ENCODE measurements around the gene OPA3.

Gene OPA3

GRCh38 chr19:45598267-45599001, 13.8 kb upstream of the OPA3 start:
- DNase-seq (ENCODE audit: low read depth in 3 of 3) = no peak

DNA sequence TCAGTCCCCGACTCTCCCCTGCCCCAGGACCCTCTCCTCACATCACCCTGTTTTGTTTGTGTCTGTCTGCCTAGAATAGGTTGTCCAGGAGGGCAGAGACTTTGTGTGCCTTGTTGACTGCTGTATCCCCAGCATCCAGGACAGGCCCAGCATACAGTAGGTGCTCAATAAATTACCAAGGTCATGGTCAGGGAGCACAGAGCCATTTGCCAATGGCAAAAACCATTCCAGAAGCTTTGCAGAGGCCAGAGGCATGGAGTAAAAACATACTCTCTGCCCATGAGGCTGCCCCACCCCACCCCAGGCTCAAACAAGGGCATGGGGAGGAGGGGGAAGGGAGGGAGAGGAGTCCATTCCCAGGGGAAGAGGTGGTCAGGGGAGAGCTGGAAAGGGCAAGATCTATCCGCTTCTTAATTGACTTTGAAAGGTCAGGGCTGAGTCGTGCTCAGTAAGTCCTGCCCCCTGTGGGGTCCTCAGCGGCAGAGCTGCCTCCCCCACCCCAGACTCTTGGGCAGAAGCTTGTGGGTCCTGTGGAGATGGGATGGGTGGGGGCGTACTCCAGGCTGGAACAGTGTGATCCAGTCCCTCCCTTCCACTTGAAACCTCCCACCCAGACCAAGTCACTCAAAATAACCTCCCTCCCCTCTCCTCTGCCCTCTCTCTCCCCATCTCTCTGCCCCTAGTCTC, 13.0 kb upstream of the OPA3 start:
- DNase-seq (ENCODE audit: low read depth in 3 of 3) = no peak

- DNase-seq (ENCODE audit: low read depth in 3 of 3) = no peak
Observed at GRCh38 chr19:45595814-45596213, 11.2 kb upstream of the OPA3 start.

DNA sequence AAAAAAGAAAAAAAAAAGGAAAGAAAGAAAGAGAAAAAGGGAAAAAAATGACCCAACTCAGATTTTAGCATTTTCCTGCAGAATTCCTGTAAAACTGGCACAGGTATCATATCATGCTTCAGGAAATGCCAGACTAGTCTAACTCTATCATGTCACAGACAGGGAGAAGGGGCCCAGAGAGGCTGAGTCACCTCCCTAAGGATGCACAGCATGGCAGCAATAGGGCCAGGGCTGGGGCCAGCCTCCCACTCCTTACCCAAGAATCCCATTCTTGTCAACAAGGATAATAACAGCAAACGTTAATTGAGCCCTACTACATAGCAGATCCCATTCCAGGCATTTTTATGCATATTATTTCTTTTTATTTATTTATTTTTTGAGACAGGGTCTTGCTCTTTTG, 8.9 kb upstream of the OPA3 start:
- no peak for DNase-seq (ENCODE audit: low read depth in 3 of 3)

DNA sequence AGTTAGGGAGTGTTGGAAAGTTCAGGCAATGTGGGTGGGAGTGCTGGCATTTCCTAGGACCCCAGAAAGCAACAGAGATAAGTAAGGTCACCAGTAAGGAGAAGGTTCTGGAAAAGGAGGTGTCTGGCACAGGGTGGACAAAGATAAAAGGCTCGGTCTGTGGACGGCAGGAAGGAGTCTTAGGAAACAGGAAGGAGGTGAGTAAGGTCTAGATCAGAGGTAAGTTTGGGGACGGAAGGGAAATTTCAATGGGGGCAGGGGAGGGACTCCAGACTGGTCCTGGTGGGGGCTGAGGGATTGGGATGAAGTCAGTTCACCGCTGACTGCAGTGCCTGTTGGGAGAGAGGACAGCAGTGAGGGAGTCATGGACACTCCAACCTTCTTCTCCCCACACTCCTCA, 7.8 kb upstream of the OPA3 start:
- no peak for DNase-seq (ENCODE audit: low read depth in 3 of 3)

GRCh38 chr19:45591638-45592005, 7.0 kb upstream of the OPA3 start:
- no peak for DNase-seq (ENCODE audit: low read depth in 3 of 3)

- no peak for DNase-seq (ENCODE audit: low read depth in 3 of 3)
Observed at GRCh38 chr19:45591004-45591637, 6.5 kb upstream of the OPA3 start.

DNA sequence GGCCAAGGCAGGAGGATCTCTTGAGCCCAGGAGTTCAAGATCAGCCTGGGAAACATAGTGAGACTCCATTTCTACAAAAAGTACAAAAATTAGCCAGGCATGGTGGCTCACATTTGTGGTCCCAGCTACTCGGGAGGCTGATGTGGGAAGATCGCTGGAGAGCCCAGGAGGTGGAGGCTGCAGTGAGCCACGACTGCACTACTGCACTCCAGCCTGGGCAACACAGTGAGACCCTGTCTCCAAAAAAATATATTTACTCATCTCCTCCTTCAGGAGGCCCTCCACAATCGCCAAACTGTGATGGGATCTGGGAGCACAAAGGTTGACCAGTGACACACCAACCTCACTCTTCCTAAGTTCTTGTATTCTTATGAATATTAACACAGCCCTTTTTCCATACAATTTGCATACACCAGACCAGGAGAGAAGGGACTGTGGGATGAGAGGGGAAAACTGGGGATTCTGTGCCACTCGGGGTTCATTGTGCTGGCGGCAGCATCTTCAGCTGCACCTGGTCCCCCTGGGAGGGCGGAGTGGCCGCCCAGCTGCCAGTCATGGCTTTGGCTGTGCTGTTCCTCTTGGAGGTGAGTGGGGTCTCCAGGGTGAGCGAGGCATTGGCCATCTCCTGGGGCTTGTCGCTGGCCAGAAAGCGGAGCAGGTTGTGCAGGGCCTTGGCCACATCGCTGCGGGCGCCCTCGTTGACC, 5.8 kb upstream of the OPA3 start:
- no peak for DNase-seq (ENCODE audit: low read depth in 3 of 3)

DNA sequence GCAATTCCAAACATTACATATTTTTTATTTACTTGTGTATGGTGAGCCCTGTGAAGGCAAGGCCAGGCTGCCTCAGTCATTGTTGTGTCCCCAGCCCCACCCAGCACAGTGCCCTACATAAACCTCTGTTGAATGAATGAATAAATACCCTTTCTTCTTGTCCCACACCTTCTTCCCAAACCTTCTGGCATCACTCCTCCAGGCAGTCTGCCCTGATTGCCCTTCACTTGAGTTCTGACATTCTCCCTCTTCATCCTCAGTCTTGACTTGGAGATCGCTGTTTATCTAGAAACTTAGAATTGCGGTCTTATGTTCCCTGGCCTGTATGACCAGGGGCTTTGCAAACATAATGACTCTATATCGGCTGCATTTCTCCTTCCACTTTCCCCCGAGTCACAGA, 5.2 kb upstream of the OPA3 start:
- DNase-seq (ENCODE audit: low read depth in 3 of 3) = no peak

- no peak for DNase-seq (ENCODE audit: low read depth in 3 of 3)
Observed at GRCh38 chr19:45587873-45588272, 3.3 kb upstream of the OPA3 start.

- no peak for DNase-seq (ENCODE audit: low read depth in 3 of 3)
Observed at GRCh38 chr19:45585158-45585577, 566 bp upstream of the OPA3 start.

GRCh38 chr19:45581576-45581975, 3.0 kb downstream of the OPA3 start:
- DNase-seq (ENCODE audit: low read depth in 3 of 3) = no peak

DNA sequence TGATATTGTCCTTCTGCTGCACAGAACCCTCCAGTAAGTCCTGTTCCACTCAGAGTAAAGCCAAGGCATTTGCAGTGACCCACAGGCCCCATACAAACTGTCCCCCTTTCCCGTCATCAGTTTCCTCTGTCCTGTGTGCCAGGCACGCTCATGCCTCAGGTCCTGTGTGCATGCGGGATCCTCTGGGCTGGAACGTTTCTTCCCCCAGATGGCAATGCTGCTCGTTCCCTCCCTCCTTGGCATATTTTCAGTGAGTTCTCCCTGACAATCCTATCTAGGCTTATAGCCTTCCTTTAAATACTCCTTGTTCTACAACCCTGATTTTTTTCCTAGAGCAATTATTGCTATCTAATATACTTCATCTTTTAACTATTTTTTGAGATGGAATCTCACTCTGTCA, 5.7 kb downstream of the OPA3 start:
- no peak for DNase-seq (ENCODE audit: low read depth in 3 of 3)

DNA sequence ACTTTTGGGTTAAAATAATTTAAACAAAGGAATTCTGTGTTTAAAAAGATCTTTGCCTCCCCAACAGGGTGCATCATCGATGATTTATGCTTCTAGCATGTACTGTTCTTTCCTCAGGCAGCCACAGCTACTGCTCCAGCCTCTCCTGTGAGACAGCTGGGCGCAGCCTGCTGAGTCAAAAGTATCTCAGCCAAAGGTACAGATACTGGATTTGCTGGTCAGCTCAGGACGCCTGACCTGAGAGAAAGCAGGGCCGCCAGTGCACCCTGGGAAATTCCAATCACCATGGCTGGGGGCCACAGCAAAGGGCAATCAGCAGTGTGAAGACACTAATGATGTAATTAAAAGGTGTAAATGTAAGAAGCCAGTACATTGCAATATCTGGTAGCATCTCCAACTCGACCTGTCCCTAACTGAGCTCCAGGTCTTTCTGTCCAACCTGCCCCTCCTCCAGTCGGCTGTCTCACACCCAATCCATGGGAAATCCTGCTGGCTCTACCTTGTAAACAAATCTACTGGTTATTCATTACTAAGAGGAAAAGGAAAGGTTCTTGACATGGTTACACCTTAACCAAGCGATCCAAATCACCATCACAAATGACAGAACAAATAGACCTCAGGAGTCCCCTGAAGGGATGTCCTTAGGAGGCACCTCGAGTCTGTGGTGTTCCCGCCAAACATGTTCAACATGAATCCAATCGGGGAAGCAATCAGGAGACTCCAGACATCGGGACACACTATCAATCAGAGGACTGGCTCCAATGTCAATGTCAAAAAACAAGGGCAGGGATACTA, 7.3 kb downstream of the OPA3 start:
- no peak for DNase-seq (ENCODE audit: low read depth in 3 of 3)

DNA sequence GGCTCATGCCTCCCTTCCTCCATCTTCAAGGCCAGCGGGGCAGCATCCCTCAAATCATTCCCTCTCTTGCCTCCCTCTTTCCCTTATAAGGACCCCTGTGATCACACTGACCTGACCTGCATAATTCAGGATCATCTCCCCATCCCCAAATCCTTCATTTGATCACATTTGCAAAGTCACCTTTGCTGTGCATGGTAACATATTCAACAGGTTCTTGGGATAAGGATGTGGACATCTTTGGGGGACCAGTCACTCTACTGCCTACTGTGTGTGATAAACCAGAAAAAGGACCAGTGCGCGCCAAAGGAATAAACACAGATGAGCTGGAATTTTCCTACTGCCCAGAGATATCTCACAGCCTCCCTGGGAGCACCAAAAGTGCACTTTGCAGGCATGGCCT, 7.9 kb downstream of the OPA3 start:
- no peak for DNase-seq (ENCODE audit: low read depth in 3 of 3)

- DNase-seq (ENCODE audit: low read depth in 3 of 3) = no peak
Observed at GRCh38 chr19:45575216-45575615, 9.4 kb downstream of the OPA3 start.

DNA sequence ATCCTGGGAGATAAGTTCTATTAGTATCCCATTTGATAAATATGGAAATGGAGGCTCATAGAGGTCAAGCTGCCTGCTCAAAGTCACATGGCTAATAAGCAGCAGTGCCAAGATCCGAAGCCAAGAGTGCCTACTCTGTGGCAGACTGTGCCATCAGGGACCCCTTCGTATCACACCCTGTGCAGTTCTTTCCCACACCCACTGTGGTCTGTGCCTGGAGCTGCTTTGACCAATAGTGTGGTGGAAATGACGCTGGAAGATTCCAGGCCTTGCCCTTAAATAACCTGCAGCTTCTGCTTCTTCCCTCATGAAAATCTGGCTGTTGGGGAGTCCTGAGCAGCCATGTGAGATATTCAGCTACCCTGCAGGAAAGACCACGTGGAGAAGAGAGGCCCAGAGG, 10.1 kb downstream of the OPA3 start:
- DNase-seq (ENCODE audit: low read depth in 3 of 3) = no peak

GRCh38 chr19:45571457-45572220, 13.0 kb downstream of the OPA3 start:
- DNase-seq (ENCODE audit: low read depth in 3 of 3) = no peak

- peak in 2 of 3 experiments; percentile 18 to 21 for DNase-seq (ENCODE audit: low read depth in 3 of 3)
Observed at GRCh38 chr19:45569619-45570421, 14.8 kb downstream of the OPA3 start.

- DNase-seq (ENCODE audit: low read depth in 3 of 3) = no peak
Observed at GRCh38 chr19:45568732-45569131, 15.9 kb downstream of the OPA3 start.

All from stimulated activated CD4-positive, alpha-beta T cell treated with anti-CD3 and anti-CD28 coated beads, TNF-alpha, amount 100 ng/mL, for 4 hours (primary cell).